ENCODE data around the gene GFI1. TPM values are rescaled to one million over a fixed set of nuclear protein-coding genes. Genes with fewer than 3 reads are reported as not detected.

The GFI1 gene
- total and polyA plus RNA-seq, 2 donors (not counting 3 experiments of a cell fraction or from before 2014, with no cell fraction given), result 0.11 to 0.22 TPM

DNA sequence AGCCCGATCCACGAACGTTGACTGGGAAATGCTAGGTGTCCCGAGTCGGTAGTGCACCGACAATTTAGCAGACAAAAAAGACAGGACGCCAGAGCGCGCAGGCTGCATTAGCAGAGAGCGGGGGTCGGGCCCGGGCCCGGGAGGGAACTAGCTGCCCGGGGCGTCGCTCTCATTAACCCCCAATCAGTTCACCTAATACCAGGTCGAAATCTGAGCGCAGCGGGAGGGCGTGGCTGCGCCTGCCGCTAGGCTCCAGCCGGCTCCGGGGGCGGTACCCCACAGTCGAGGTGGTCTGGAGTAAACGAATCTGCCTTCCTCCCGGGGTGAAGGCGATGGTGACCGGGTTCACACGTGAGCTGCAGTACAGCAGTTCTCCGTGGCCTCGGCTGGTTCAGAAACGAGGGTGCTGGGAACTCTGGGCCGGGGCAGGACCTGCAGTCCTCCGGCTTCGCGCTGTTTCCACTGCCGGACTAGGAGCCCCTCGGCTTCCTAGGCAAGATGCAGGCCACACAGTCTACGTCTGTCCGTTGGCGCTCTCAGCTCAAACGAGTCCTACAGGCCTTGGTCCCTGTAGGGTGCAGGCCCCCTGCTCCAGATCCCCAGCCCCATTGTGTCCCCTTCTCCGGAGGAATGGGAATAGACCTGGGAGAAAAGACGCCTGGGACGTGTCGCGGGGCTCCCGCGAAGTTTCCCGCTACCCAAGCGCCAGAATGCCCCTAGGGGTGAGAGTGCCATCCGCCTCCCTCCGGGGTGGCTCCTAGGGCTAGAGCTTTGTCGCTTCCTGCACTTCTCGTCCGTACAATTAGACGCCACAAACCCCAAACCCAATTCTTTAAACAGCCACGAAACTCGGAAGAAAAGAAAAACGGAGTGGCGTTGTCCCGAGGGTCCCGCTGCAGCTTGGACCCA is 2.0 kb downstream of the GFI1 start:
- intact Hi-C loops (cut with micrococcal nuclease) (loop anchor here (5.0 kb wide), 3 partner anchors 167 to 333 kb away; partner anchors contain the start of genes GLMN and RPAP2), dilution Hi-C loops (cut with MboI; ENCODE audit: extremely low pct_ligation_motif_present, low sequenced_read_pairs) (no loop called here)
- peak; percentile 23 for DNase-seq (ENCODE audit: low read depth, low spot score)
- Histone ChIP-seq H2AFZ (ENCODE audit: low read depth, low read length) (peak overlapping the region; percentile 70), H4K20me1 (replicated peaks; ENCODE audit: control insufficient read depth, extremely low read depth, insufficient read depth, low read length) (no peaks in the 10 kb centered on the region), H3K27ac (ENCODE audit: insufficient read depth, low read depth, low read length) (no peak overlapping the region), H3K9me1 (replicated peaks; ENCODE audit: control insufficient read depth, extremely low read depth, insufficient read depth, low read length) (no peaks in the 10 kb centered on the region), H3K4me1 (ENCODE audit: control insufficient read depth, extremely low read depth, insufficient read depth, low read length) (peaks cover 55% of the 10 kb centered on the region), H3K4me3 (replicated peaks in 1 of 3; ENCODE audit: insufficient read depth in 1 of 3, low read depth in 1 of 3, low read length in 3 of 3) (peak overlapping the region in 1 of 3 experiments; percentile 26), H3K27me3 (ENCODE audit: control insufficient read depth in 2 of 2, insufficient read depth in 2 of 2, low read length in 2 of 2) (peaks cover 66 to 94% of the 10 kb centered on the region in 2 experiments), H3K79me2 (ENCODE audit: control insufficient read depth, insufficient read depth, low read length) (no peaks in the 10 kb centered on the region), H3K4me2 (ENCODE audit: insufficient read depth, low read length) (peak overlapping the region; percentile 80), H3K36me3 (ENCODE audit: control insufficient read depth in 2 of 2, extremely low read depth in 1 of 2, insufficient read depth in 2 of 2, low read length in 2 of 2) (no peaks in the 10 kb centered on the region), H3K9ac (replicated peaks; ENCODE audit: extremely low read depth, insufficient read depth, low read length) (no peak overlapping the region), H3K9me3 (replicated peaks; ENCODE audit: control insufficient read depth, insufficient read depth, low read length) (no peaks in the 10 kb centered on the region)
- POLR2A ChIA-PET, result no interaction called here
- peak; percentile 38 for FAIRE-seq
- CTCF ChIA-PET, result interaction anchor here (1.0 to 2.1 kb wide), 2 partner anchors 167 to 174 kb away, joined by 3 to 5 read pairs; no protein-coding TSS in a partner anchor
- no TSS peak for BruUV-seq (replicated peaks)
- TF ChIP-seq EZH2 (IDR thresholded peaks at IDR 0.05; ENCODE audit: borderline replicate concordance, low read depth, low read length, severe bottlenecking) (peak; percentile 74), JUN (IDR thresholded peaks at IDR 0.05; ENCODE audit: borderline replicate concordance, insufficient read depth, insufficient read length, low read depth) (no peak)

DNA sequence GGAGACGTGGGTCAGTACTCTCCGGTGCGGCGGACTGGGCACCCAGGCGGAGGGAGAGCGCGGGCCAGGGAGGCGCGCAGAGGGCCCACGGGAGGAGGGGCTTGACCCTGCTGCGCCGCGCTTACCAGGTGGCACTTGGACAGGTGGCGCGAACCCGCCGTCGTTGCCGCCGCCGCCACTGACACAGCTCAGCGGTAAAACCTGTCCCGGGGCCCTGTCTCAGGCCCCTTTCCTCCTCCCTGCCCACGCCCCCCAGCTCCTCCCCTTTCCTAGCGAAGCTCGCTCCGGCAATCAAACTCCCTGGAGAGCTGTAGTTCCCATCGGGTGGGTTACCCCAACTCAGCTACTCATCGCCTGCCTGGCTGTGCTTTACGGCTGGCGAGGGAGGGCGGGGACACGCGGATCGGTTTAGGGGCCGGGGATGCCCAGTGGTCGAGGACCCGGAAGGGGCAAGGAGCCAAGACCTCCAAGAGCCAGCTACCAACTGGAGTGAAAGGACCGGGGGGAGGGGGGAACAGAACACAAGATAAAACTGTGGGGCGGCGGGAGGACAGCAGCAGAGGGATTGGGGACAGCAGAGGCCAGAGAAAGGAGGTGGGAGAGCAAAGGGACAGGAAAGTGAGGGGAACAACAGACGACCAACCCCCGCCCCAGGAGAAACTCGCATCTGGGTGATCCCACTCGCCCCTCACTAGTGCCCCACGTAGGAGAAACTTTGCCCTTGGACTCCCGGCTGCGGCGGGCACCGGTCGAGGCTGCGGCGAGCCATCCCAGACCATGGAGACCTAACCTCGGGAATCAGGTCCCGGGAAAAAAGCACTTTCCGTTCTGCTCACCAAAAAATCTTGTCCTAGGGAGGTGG is 2.9 kb downstream of the GFI1 start:
- Histone ChIP-seq H3K9me1 (replicated peaks; ENCODE audit: control insufficient read depth, extremely low read depth, insufficient read depth, low read length) (no peaks in the 10 kb centered on the region), H3K9ac (replicated peaks; ENCODE audit: extremely low read depth, insufficient read depth, low read length) (no peak overlapping the region), H3K27ac (ENCODE audit: insufficient read depth, low read depth, low read length) (no peak overlapping the region), H3K4me3 (replicated peaks in 1 of 3; ENCODE audit: insufficient read depth in 1 of 3, low read depth in 1 of 3, low read length in 3 of 3) (no peak overlapping the region), H4K20me1 (replicated peaks; ENCODE audit: control insufficient read depth, extremely low read depth, insufficient read depth, low read length) (no peaks in the 10 kb centered on the region), H3K9me3 (replicated peaks; ENCODE audit: control insufficient read depth, insufficient read depth, low read length) (no peaks in the 10 kb centered on the region), H2AFZ (ENCODE audit: low read depth, low read length) (no peak overlapping the region), H3K4me2 (ENCODE audit: insufficient read depth, low read length) (peak overlapping the region; percentile 80), H3K36me3 (ENCODE audit: control insufficient read depth in 2 of 2, extremely low read depth in 1 of 2, insufficient read depth in 2 of 2, low read length in 2 of 2) (no peaks in the 10 kb centered on the region), H3K27me3 (ENCODE audit: control insufficient read depth in 2 of 2, insufficient read depth in 2 of 2, low read length in 2 of 2) (peaks cover 64 to 95% of the 10 kb centered on the region in 2 experiments), H3K79me2 (ENCODE audit: control insufficient read depth, insufficient read depth, low read length) (no peaks in the 10 kb centered on the region), H3K4me1 (ENCODE audit: control insufficient read depth, extremely low read depth, insufficient read depth, low read length) (peaks cover 55% of the 10 kb centered on the region)
- intact Hi-C loops (cut with micrococcal nuclease), result loop anchor here (5.0 kb wide), 3 partner anchors 167 to 333 kb away; partner anchors contain the start of genes GLMN and RPAP2
- no peak for FAIRE-seq
- no peak for DNase-seq (ENCODE audit: low read depth, low spot score)
- ChIA-PET CTCF (interaction anchor here (0.7 kb wide), 2 partner anchors 192 to 639 kb away, joined by 3 read pairs; no protein-coding TSS in a partner anchor), POLR2A (no interaction called here)
- dilution Hi-C loops (cut with MboI; ENCODE audit: extremely low pct_ligation_motif_present, low sequenced_read_pairs), result no loop called here
- peak; percentile 93 for TF ChIP-seq EZH2 (IDR thresholded peaks at IDR 0.05; ENCODE audit: borderline replicate concordance, low read depth, low read length, severe bottlenecking)
- TF ChIP-seq, protein P1, sequence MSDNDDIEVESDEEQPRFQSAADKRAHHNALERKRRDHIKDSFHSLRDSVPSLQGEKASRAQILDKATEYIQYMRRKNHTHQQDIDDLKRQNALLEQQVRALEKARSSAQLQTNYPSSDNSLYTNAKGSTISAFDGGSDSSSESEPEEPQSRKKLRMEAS (IDR thresholded peaks at IDR 0.05; ENCODE audit: insufficient read depth, insufficient read length), result no peak
- TF ChIP-seq, protein P2, sequence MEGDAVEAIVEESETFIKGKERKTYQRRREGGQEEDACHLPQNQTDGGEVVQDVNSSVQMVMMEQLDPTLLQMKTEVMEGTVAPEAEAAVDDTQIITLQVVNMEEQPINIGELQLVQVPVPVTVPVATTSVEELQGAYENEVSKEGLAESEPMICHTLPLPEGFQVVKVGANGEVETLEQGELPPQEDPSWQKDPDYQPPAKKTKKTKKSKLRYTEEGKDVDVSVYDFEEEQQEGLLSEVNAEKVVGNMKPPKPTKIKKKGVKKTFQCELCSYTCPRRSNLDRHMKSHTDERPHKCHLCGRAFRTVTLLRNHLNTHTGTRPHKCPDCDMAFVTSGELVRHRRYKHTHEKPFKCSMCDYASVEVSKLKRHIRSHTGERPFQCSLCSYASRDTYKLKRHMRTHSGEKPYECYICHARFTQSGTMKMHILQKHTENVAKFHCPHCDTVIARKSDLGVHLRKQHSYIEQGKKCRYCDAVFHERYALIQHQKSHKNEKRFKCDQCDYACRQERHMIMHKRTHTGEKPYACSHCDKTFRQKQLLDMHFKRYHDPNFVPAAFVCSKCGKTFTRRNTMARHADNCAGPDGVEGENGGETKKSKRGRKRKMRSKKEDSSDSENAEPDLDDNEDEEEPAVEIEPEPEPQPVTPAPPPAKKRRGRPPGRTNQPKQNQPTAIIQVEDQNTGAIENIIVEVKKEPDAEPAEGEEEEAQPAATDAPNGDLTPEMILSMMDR (IDR thresholded peaks at IDR 0.05; ENCODE audit: extremely low read depth in 1 of 2, insufficient read depth in 1 of 2, low read depth in 1 of 2, low read length in 2 of 2), result no peak
- BruUV-seq (replicated peaks), result no TSS peak
